HepG2 (cell line): Measurements from ENCODE around the gene FAM131A. TPM values are rescaled to one million over a fixed set of nuclear protein-coding genes. Genes with fewer than 3 reads are reported as not detected.

Experiments used
- ATAC-seq: fragments of 200-7000 bp; cut with Tn5 transposase; 3 replicates; pipeline ENCODE4 v1.9.1; 2020; ENCODE audit warnings: mild to moderate bottlenecking, moderate library complexity
- BruUV-seq: library from RNA; stranded (reverse); fragments of 400-500 nt; replicated peaks from 2 replicates; lab custom pipeline; 2021; lab: Mats Ljungman, UMichigan
- CTCF ChIA-PET: fragments of 300-600 bp; formaldehyde crosslinking; extraction: SDS; loops from one replicate; lab custom pipeline; 2021; ENCODE audit warnings: low total read pairs, inconsistent platforms, low intra/inter-chr PET ratio; lab: Yijun Ruan, JAX
- POLR2A ChIA-PET: fragments of 350-600 bp; sonication (Branson Sonifier 250); formaldehyde crosslinking; loops from one replicate; lab custom pipeline; 2020; ENCODE audit warnings: antibody characterized with exemption, inconsistent platforms; lab: Yijun Ruan, JAX
- DNase-seq: peaks from one replicate; pipeline ENCODE4 v3.0.0-alpha.2; 2015; ENCODE audit warnings: low spot score
- FAIRE-seq: peaks from 3 replicates; lab custom pipeline; 2011; peaks lifted over from hg19 to GRCh38; lab: Jason Lieb, UNC
- H2AFZ ChIP-seq: one replicate; pipeline ENCODE4 v1.6.1; 2011; ENCODE audit warnings: low read length, inconsistent platforms
- H3K27ac ChIP-seq: fragments of 300-600 bp; 3 replicates; pipeline ENCODE4 v1.8.0; 2011; ENCODE audit warnings: mixed run types, mild to moderate bottlenecking, mixed read lengths, low read length, inconsistent platforms; ENCODE audit not compliant: insufficient read depth; ENCODE audit errors: extremely low read length
- H3K27me3 ChIP-seq, 2 experiments: fragments of 200-600 bp in 1 of 2; 2 replicates in 1 of 2; 3 replicates in 1 of 2; pipeline versions ENCODE4 v1.6.0 to v1.8.0; 2011; ENCODE audit warnings: low read length in 2 of 2, mild to moderate bottlenecking in 2 of 2, moderate library complexity in 2 of 2, inconsistent platforms in 1 of 2; ENCODE audit not compliant: insufficient read depth in 2 of 2, control insufficient read depth in 1 of 2
- H3K36me3 ChIP-seq, 2 experiments: fragments of 200-600 bp in 1 of 2; replicated peaks in 1 of 2; 2 replicates in 1 of 2; 3 replicates in 1 of 2; pipeline versions ENCODE4 v1.5.1 to v1.8.0; 2011; ENCODE audit warnings: low read length in 2 of 2, inconsistent platforms in 1 of 2; ENCODE audit not compliant: insufficient read depth in 2 of 2, control insufficient read depth in 1 of 2
- H3K4me1 ChIP-seq: 2 replicates; pipeline ENCODE4 v1.5.1; 2012; ENCODE audit warnings: low read length, inconsistent platforms; ENCODE audit not compliant: insufficient read depth
- H3K4me2 ChIP-seq: 2 replicates; pipeline ENCODE4 v1.6.0; 2011; ENCODE audit warnings: low read depth, low read length, inconsistent platforms
- H3K4me3 ChIP-seq, 3 experiments: fragments of 200-600 bp in 1 of 3; sonication (generic), shearing (Covaris generic) in 1 of 3; replicated peaks in 1 of 3; 2 replicates each; pipeline ENCODE4 v1.5.1; 2011 to 2016; ENCODE audit warnings: low read length in 3 of 3, inconsistent platforms in 2 of 3, low read depth in 2 of 3, mild to moderate bottlenecking in 2 of 3, control low read depth in 1 of 3, mixed read lengths in 1 of 3; ENCODE audit not compliant: insufficient read depth in 1 of 3
- H3K79me2 ChIP-seq: one replicate; pipeline ENCODE4 v1.6.1; 2011; ENCODE audit warnings: low read length, inconsistent platforms; ENCODE audit not compliant: insufficient read depth
- H3K9ac ChIP-seq: 2 replicates; pipeline ENCODE4 v1.6.0; 2011; ENCODE audit warnings: mild to moderate bottlenecking, low read depth, low read length, inconsistent platforms; ENCODE audit not compliant: insufficient read depth
- H3K9me3 ChIP-seq: 2 replicates; pipeline ENCODE4 v1.5.1; 2012; ENCODE audit warnings: mild to moderate bottlenecking, low read length
- H4K20me1 ChIP-seq: 2 replicates; pipeline ENCODE4 v1.6.0; 2011; ENCODE audit warnings: inconsistent platforms, mild to moderate bottlenecking, low read length, moderate library complexity; ENCODE audit not compliant: insufficient read depth
- ARNT ChIP-seq: fragments of 450-650 bp; IDR thresholded peaks from 2 replicates; pipeline ENCODE4 v1.6.1; 2017
- CBX2 ChIP-seq, 2 experiments: fragments of 200-600 bp in 1 of 2; sonication (generic); formaldehyde crosslinking in 1 of 2; IDR thresholded peaks; 2 replicates each; pipeline versions ENCODE4 v1.7.0 to v1.8.1; 2018 to 2022; ENCODE audit warnings: low read depth in 2 of 2, low read length in 1 of 2, mild to moderate bottlenecking in 1 of 2, missing genetic modification reagents in 1 of 2
- HIVEP1 ChIP-seq: sonication (generic); formaldehyde crosslinking; IDR thresholded peaks from 2 replicates; pipeline ENCODE4 v1.4.0; 2020; ENCODE audit warnings: mild to moderate bottlenecking, missing genetic modification reagents
- JDP2 ChIP-seq: sonication (generic); formaldehyde crosslinking; IDR thresholded peaks from 2 replicates; pipeline ENCODE4 v1.8.1; 2022; ENCODE audit warnings: missing genetic modification reagents, borderline replicate concordance
- KMT2A ChIP-seq: sonication (generic); formaldehyde crosslinking; IDR thresholded peaks from 2 replicates; pipeline ENCODE4 v1.4.0; 2020; ENCODE audit warnings: missing genetic modification reagents
- MAFK ChIP-seq, 2 experiments: IDR thresholded peaks in 1 of 2; conservative IDR thresholded peaks in 1 of 2; 2 replicates each; pipeline ENCODE4 v1.6.1; 2011; ENCODE audit warnings: improper control_type of control experiment in 2 of 2, low read length in 2 of 2
- MTA3 ChIP-seq: sonication (generic); formaldehyde crosslinking; IDR thresholded peaks from 2 replicates; pipeline ENCODE4 v1.4.0; 2020; ENCODE audit warnings: missing genetic modification reagents
- NCOA2 ChIP-seq: sonication (generic); formaldehyde crosslinking; IDR thresholded peaks from 2 replicates; pipeline ENCODE4 v1.8.0; 2022; ENCODE audit warnings: inconsistent platforms
- NCOA5 ChIP-seq: sonication (generic); formaldehyde crosslinking; IDR thresholded peaks from 2 replicates; pipeline ENCODE4 v1.4.0; 2020; ENCODE audit warnings: missing genetic modification reagents
- PHF5A ChIP-seq: IDR thresholded peaks from one replicate; pipeline ENCODE4 v1.6.1; 2018; ENCODE audit warnings: low read depth, missing genetic modification reagents; ENCODE audit not compliant: unreplicated experiment
- ZBTB8A ChIP-seq: sonication (generic); formaldehyde crosslinking; IDR thresholded peaks from 2 replicates; pipeline ENCODE4 v1.4.0; 2020; ENCODE audit warnings: mild to moderate bottlenecking, low read depth, missing genetic modification reagents, borderline replicate concordance
- ZFP82 ChIP-seq: sonication (generic); formaldehyde crosslinking; IDR thresholded peaks from 2 replicates; pipeline ENCODE4 v1.5.1; 2020; ENCODE audit warnings: mild to moderate bottlenecking, missing genetic modification reagents, borderline replicate concordance
- ZNF510 ChIP-seq: sonication (generic); formaldehyde crosslinking; IDR thresholded peaks from 2 replicates; pipeline ENCODE4 v1.4.0; 2020; ENCODE audit warnings: low read depth, mild to moderate bottlenecking, missing genetic modification reagents
- ZNF562 ChIP-seq: sonication (generic); formaldehyde crosslinking; IDR thresholded peaks from 2 replicates; pipeline ENCODE4 v1.8.0; 2022; ENCODE audit warnings: missing genetic modification reagents, borderline replicate concordance
- ZNF672 ChIP-seq: sonication (generic); formaldehyde crosslinking; IDR thresholded peaks from 2 replicates; pipeline ENCODE4 v1.8.1; 2022; ENCODE audit warnings: missing genetic modification reagents
- ZNF709 ChIP-seq: sonication (generic); formaldehyde crosslinking; IDR thresholded peaks from 2 replicates; pipeline ENCODE4 v1.5.0; 2020; ENCODE audit warnings: mild to moderate bottlenecking, missing genetic modification reagents
- ZSCAN25 ChIP-seq: sonication (generic); formaldehyde crosslinking; IDR thresholded peaks from 2 replicates; pipeline ENCODE4 v1.8.0; 2022; ENCODE audit warnings: mild to moderate bottlenecking, missing genetic modification reagents
- WGBS: methylation state at CpG from one replicate; pipeline ENCODE4 v1.1.6; 2017; ENCODE audit warnings: low lambda C conversion rate; 5-methylcytosine and 5-hydroxymethylcytosine counted together
- in situ Hi-C: cut with HindIII; loops from 2 replicates; pipeline ENCODE4 v1.10.0; 2017; ENCODE audit warnings: low pct_unique_long_range_greater_than_20kb; ENCODE audit not compliant: extremely low pct_ligation_motif_present
- intact Hi-C: fragments of 100-400 bp; cut with micrococcal nuclease; formaldehyde crosslinking; loops from one replicate; pipeline ENCODE4 v1.10.0; 2022; ENCODE audit not compliant: unreplicated experiment
- polyA plus RNA-seq, 8 experiments: library from polyadenylated mRNA; depleted of rRNA in 3 of 8; stranded (reverse) in 7 of 8; unstranded in 1 of 8; fragments of >200 nt; fragmentation: Illumina TruSeq in 4 of 8; extraction: Trizol in 4 of 8; gene quantifications; 2 replicates each; pipeline versions ENCODE4 v1.2.1 to v1.2.3, GENCODE V29; 2011 to 2016; ENCODE audit warnings: low read depth in 4 of 8, missing spikeins in 1 of 8, mixed read lengths in 1 of 8; ENCODE audit not compliant: insufficient read depth in 1 of 8
- total RNA-seq, 5 experiments: library from RNA; depleted of rRNA; stranded (reverse); fragments of >200 nt; fragmentation: Illumina TruSeq; extraction: Trizol; gene quantifications; 2 replicates each; pipeline ENCODE4 v1.2.3, GENCODE V29; 2016; ENCODE audit warnings: low read depth in 1 of 5
- TF ChIP-seq, protein P1 (sequence below): sonication (generic); formaldehyde crosslinking; IDR thresholded peaks from 2 replicates; pipeline ENCODE4 v1.8.0; 2022; ENCODE audit warnings: low read depth, missing genetic modification reagents
- TF ChIP-seq, protein P2 (sequence below): sonication (generic); formaldehyde crosslinking; IDR thresholded peaks from 2 replicates; pipeline ENCODE4 v1.4.0; 2020; ENCODE audit warnings: missing genetic modification reagents
- TF ChIP-seq, protein P3 (sequence below): sonication (generic); formaldehyde crosslinking; IDR thresholded peaks from 2 replicates; pipeline ENCODE4 v1.8.1; 2023; ENCODE audit warnings: mild to moderate bottlenecking, missing genetic modification reagents

The FAM131A gene
- total and polyA plus RNA-seq, 2 of the 13 experiments (the other 11 are each of a cell fraction or from before 2014, with no cell fraction given) = 9.2 to 9.3 TPM

DNA sequence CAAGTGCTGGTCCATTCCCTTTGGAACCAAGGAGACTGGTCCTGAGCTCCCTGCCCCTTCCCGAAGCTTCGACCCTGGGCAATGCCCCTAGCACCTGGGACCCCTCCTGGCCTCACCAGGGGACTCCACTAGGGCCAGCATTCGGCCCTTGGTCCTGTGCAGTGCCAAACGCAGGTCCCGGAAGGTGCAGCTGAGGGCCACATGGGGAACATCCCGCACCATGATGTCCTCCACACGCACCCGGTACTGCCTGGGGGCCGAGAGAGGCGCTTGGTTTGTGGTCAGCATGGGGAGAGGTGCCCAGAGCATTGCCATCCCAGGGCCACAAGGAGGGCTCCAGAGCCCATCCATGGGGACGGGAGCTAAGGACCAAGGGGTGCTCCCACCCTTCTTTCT, 16.1 kb downstream of the FAM131A start:
- FAIRE-seq (no peak), ATAC-seq (no peak), DNase-seq (no peak)
- Histone ChIP-seq H3K4me1 (peaks cover 23% of the 10 kb centered on the region), H3K27me3 (no peaks in the 10 kb centered on the region), H3K9ac (no peak overlapping the region), H3K4me3 (no peak overlapping the region), H3K27ac (no peak overlapping the region), H3K9me3 (no peaks in the 10 kb centered on the region), H3K79me2 (no peaks in the 10 kb centered on the region), H3K4me2 (no peak overlapping the region), H4K20me1 (no peaks in the 10 kb centered on the region), H3K36me3 (peaks cover 15 to 58% of the 10 kb centered on the region in 2 experiments; a peak in 4 of 5 replicates), H2AFZ (no peak overlapping the region)
- no TSS peak for BruUV-seq
- intact Hi-C loops = no loop called here
- TF ChIP-seq, protein P1, sequence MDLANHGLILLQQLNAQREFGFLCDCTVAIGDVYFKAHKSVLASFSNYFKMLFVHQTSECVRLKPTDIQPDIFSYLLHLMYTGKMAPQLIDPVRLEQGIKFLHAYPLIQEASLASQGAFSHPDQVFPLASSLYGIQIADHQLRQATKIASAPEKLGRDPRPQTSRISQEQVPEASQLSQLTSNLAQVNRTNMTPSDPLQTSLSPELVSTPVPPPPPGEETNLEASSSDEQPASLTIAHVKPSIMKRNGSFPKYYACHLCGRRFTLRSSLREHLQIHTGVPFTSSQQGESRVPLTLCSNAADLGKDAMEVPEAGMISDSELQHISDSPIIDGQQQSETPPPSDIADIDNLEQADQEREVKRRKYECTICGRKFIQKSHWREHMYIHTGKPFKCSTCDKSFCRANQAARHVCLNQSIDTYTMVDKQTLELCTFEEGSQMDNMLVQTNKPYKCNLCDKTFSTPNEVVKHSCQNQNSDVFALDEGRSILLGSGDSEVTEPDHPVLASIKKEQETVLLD = no peak
- TF ChIP-seq MTA3 (no peak), MAFK (conservative IDR thresholded peaks at IDR 0.05 in 1 of 2, IDR thresholded peaks at IDR 0.05 in 1 of 2; ENCODE audit: low read length in 2 of 2) (no peak), NCOA2 (CRISPR knock-in tag) (no peak), KMT2A (CRISPR knock-in tag) (no peak), NCOA5 (CRISPR knock-in tag) (no peak), ZNF562 (no peak), ZNF672 (CRISPR knock-in tag) (no peak), ZBTB8A (CRISPR knock-in tag) (no peak), ZSCAN25 (no peak), CBX2 (IDR thresholded peaks at IDR 0.05; ENCODE audit: low read depth, low read length) (no peak), CBX2 (CRISPR knock-in tag; IDR thresholded peaks at IDR 0.05; ENCODE audit: low read depth) (no peak), HIVEP1 (CRISPR knock-in tag) (no peak), JDP2 (CRISPR knock-in tag) (no peak), PHF5A (no peak), ARNT (no peak), ZNF510 (CRISPR knock-in tag) (no peak), ZNF709 (no peak), ZFP82 (no peak)
- TF ChIP-seq, protein P2, sequence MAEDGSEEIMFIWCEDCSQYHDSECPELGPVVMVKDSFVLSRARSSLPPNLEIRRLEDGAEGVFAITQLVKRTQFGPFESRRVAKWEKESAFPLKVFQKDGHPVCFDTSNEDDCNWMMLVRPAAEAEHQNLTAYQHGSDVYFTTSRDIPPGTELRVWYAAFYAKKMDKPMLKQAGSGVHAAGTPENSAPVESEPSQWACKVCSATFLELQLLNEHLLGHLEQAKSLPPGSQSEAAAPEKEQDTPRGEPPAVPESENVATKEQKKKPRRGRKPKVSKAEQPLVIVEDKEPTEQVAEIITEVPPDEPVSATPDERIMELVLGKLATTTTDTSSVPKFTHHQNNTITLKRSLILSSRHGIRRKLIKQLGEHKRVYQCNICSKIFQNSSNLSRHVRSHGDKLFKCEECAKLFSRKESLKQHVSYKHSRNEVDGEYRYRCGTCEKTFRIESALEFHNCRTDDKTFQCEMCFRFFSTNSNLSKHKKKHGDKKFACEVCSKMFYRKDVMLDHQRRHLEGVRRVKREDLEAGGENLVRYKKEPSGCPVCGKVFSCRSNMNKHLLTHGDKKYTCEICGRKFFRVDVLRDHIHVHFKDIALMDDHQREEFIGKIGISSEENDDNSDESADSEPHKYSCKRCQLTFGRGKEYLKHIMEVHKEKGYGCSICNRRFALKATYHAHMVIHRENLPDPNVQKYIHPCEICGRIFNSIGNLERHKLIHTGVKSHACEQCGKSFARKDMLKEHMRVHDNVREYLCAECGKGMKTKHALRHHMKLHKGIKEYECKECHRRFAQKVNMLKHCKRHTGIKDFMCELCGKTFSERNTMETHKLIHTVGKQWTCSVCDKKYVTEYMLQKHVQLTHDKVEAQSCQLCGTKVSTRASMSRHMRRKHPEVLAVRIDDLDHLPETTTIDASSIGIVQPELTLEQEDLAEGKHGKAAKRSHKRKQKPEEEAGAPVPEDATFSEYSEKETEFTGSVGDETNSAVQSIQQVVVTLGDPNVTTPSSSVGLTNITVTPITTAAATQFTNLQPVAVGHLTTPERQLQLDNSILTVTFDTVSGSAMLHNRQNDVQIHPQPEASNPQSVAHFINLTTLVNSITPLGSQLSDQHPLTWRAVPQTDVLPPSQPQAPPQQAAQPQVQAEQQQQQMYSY (CRISPR knock-in tag) = no peak
- TF ChIP-seq, protein P3, sequence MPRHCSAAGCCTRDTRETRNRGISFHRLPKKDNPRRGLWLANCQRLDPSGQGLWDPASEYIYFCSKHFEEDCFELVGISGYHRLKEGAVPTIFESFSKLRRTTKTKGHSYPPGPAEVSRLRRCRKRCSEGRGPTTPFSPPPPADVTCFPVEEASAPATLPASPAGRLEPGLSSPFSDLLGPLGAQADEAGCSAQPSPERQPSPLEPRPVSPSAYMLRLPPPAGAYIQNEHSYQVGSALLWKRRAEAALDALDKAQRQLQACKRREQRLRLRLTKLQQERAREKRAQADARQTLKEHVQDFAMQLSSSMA (CRISPR knock-in tag) = no peak
- ChIA-PET POLR2A (interaction anchor here (1.3 kb wide), 1 partner anchor 9 kb away, joined by 5 read pairs; no protein-coding TSS in a partner anchor), CTCF (interaction anchor here (1.6 to 2.1 kb wide), 2 partner anchors 18 to 190 kb away, joined by 5 to 7 read pairs; no protein-coding TSS in a partner anchor)
- in situ Hi-C loops = loop anchor here (5.0 kb wide), 1 partner anchor 189 kb away; no protein-coding TSS in a partner anchor
- WGBS = no CpG with 5 or more reads among the region's 11 CpGs
